Mesodermal cell (in vitro differentiated cells): Measurements from ENCODE around the gene ST6GAL1.

ENCODE experiments used
- H3K27ac ChIP-seq: 2 replicates; pipeline ENCODE4 v1.7.0; 2013; ENCODE audit warnings: mild to moderate bottlenecking, low read depth, low read length, moderate library complexity; ENCODE audit not compliant: severe bottlenecking
- H3K36me3 ChIP-seq: 2 replicates; pipeline ENCODE4 v1.7.1; 2013; ENCODE audit warnings: mild to moderate bottlenecking, low read length, moderate library complexity; ENCODE audit not compliant: control insufficient read depth, insufficient read depth
- H3K4me1 ChIP-seq: one replicate; pipeline ENCODE4 v1.7.1; 2013; ENCODE audit warnings: mild to moderate bottlenecking, low read length; ENCODE audit not compliant: insufficient read depth, control insufficient read depth, poor library complexity, severe bottlenecking
- H3K4me3 ChIP-seq: 2 replicates; pipeline ENCODE4 v1.7.0; 2013; ENCODE audit warnings: low read length, control low read depth, mild to moderate bottlenecking; ENCODE audit not compliant: insufficient read depth, poor library complexity, severe bottlenecking; ENCODE audit errors: extremely low read depth
- H3K9me3 ChIP-seq: 2 replicates; pipeline ENCODE4 v1.7.1; 2013; ENCODE audit warnings: mild to moderate bottlenecking, low read length, moderate library complexity; ENCODE audit not compliant: control insufficient read depth
- WGBS, 2 experiments: methylation state at CpG; one replicate each; pipeline ENCODE4 v1.1.5; 2013; ENCODE audit warnings: missing lambda C conversion rate in 2 of 2; ENCODE audit not compliant: insufficient coverage in 2 of 2; 5-methylcytosine and 5-hydroxymethylcytosine counted together

The ST6GAL1 gene

DNA sequence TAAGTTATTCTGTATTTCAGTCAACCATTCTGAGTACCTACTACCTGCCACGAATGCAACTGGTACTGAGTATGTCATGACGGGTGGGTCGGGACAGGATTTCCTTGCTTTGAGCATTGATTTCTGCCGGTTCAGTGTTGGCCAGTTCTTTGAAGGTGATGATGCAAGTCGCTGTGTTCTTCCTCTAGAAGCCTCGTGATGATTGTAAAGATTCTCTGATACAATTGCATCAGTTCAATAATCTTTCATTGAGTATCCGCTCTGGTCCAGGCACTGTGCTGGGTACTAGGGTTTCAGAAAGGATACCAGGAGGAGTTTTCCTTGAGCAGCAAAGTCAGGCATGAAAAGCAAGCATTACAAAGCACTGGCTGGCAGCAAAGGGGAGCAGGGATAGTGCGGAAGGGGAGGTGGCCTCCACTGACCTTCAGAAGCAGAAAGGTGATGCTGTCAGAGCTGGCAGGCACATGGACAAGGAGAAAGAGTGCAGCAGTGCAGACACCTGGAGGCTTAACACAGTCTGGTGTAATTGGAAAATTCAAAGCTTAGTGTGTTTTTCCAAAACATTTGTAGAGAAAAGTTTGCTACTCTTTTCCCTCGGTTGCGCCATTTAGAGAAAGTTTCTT, 108.9 kb downstream of the ST6GAL1 start:
- 90 to 99% methylated on average over 7 to 8 of the region's 10 CpGs for WGBS, 2 experiments
- H3K27ac ChIP-seq, result no peak overlapping the region
- peaks cover 59% of the 10 kb centered on the region for H3K36me3 ChIP-seq
- H3K4me1 ChIP-seq, result peaks cover 20% of the 10 kb centered on the region
- peaks cover 6% of the 10 kb centered on the region for H3K9me3 ChIP-seq
- no peak overlapping the region for H3K4me3 ChIP-seq

DNA sequence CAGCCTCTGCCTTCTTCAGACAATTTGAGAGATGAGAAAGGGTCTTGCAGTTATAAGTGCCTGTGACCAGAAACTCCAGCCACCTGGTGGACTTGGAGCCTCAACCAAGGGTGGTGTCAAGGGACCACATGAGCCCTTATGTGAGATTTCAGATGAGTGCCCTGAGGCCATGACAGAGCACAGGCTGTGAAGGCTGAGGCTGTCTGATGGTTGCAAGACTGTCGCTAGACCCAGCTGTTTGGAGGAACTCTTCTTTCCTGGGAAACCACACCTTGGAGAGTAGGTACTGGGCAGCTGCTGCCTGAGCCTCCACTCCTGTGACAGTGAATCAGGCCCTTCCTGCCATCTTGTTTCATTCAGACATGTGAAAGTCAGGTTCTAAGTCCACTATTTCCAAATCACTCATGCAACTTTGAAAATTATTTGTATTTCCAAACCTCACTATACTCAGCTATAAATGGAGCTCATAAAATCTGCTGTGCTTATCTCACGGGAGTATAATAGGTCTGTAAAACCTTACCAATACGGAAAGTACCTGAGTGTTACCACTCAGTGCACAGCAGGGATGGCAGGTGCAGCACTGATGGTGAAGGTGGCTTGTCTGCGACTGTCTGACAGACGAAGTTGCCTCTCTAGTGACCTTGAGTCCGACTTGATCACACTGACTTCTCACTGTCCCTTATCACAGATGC, 109.5 kb downstream of the ST6GAL1 start:
- H3K27ac ChIP-seq, result no peak overlapping the region
- WGBS, 2 experiments, result 94 to 97% methylated on average over 5 to 6 of the region's 6 CpGs
- H3K9me3 ChIP-seq, result no peaks in the 10 kb centered on the region
- no peak overlapping the region for H3K4me3 ChIP-seq
- H3K4me1 ChIP-seq, result peaks cover 20% of the 10 kb centered on the region
- H3K36me3 ChIP-seq, result peaks cover 58% of the 10 kb centered on the region

DNA sequence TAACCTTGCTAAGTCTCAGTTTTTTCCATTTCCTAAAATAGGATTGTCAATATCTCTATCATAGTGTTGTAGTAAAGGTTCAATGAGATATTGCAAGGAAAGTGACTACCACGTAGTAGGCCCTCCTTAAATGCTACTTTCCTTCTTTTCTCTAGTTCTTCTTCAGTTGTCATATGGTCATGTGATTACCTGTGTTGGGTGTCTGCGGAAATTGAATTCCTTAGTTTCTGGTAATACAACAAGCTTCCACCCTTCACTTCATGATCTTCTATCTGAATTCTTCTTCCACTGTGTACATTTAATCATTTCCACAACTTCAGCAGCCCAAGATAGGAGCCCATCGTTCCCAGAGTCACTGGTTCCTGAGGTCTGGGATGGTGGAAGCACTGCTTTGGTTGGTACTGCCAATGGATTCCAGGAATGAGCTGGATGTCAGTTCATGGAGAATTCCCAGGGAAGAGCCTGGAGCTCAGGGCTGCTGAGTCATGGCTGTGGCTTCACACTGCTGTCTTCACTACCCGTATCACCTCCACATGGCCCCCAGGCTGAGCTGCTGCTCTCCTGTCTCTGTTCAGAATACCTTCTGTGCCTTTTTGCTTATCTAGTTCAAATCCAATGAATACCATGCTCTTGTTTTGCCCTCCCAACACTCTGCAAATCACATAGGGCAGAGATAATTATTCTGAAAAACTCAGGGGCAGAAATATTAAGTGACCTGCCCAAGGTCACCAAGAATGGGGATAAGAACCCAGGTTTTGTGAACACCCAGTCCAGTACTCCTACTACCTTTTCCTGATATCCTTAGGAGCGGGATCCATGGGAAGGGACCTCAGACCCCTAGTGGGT, 110.4 kb downstream of the ST6GAL1 start:
- H3K4me3 ChIP-seq, result no peak overlapping the region
- H3K9me3 ChIP-seq, result no peaks in the 10 kb centered on the region
- peaks cover 60% of the 10 kb centered on the region for H3K36me3 ChIP-seq
- H3K4me1 ChIP-seq, result peaks cover 20% of the 10 kb centered on the region
- WGBS, 2 experiments, result 62 to 63% methylated on average over 1 of the region's 5 CpGs
- peak overlapping the region; percentile 60 for H3K27ac ChIP-seq

DNA sequence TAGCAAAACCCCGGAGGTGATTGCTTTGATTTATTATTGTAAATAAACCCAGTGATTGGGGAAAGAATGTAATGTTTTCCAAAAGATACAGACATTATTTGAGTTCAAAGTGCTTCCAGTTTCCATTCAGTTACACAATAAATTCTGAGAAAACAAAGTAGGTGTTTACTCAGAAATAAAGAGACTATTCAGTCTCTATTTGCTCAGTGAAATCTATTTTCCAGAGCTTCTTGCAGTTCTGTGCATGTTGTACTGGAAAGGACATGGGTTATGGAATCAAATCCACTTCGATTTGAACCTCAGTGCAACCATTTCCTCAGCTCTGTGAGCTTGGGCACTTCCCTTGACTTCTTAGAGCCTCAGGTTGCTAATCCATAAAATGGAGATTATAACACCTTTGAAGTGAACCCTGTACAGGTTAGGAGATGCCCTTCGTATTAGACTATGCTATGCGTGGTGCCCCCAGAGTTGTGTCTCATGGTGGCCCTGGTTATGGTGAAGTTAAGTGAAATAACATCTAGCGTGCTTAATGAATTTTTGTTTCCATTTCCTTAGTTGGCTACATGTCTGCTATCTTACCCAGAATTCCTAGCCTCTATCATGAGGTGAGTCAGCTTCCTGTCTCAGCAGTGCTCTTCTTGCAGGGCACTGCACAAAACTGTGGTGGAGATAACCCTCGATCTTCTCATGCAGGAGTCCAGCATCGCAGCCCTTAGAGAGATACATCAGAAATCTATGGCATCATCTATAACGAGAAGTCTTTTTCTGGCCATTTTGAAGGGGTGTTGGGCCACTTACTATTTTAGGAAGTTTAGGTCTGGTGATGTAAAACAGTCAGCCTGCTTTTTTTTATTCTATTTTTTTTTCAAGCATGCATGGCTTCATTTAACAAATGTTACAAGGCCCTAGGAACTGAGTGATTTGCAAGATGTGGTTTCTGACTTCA, 111.3 kb downstream of the ST6GAL1 start:
- Histone ChIP-seq H3K4me3 (no peak overlapping the region), H3K36me3 (peaks cover 64% of the 10 kb centered on the region), H3K27ac (peak overlapping the region; percentile 60), H3K9me3 (no peaks in the 10 kb centered on the region), H3K4me1 (peaks cover 20% of the 10 kb centered on the region)
- 95 to 100% methylated on average over 4 to 5 of the region's 8 CpGs for WGBS, 2 experiments

DNA sequence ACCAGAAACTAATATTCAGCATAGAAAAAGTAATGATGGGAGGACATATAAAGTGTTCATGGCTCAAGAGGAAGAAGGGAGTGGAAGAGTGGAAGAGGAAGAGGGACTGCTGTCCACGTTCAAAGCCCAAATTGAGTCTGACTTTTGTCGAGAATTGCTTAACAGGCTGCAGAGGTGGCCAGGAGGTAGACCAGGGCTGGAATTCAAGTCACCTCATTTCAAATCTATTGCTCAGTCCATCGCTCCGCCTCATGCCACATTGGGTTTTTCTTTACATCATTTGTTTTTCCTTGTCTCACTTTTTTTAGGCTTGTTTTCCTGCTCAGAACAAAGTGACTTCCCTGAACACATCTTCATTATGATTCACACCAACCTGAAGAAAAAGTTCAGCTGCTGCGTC, 112.0 kb downstream of the ST6GAL1 start:
- no peaks in the 10 kb centered on the region for H3K9me3 ChIP-seq
- 86 to 98% methylated on average over 2 to 5 of the region's 5 CpGs for WGBS, 2 experiments
- H3K27ac ChIP-seq, result no peak overlapping the region
- no peak overlapping the region for H3K4me3 ChIP-seq
- peaks cover 20% of the 10 kb centered on the region for H3K4me1 ChIP-seq
- peaks cover 64% of the 10 kb centered on the region for H3K36me3 ChIP-seq

DNA sequence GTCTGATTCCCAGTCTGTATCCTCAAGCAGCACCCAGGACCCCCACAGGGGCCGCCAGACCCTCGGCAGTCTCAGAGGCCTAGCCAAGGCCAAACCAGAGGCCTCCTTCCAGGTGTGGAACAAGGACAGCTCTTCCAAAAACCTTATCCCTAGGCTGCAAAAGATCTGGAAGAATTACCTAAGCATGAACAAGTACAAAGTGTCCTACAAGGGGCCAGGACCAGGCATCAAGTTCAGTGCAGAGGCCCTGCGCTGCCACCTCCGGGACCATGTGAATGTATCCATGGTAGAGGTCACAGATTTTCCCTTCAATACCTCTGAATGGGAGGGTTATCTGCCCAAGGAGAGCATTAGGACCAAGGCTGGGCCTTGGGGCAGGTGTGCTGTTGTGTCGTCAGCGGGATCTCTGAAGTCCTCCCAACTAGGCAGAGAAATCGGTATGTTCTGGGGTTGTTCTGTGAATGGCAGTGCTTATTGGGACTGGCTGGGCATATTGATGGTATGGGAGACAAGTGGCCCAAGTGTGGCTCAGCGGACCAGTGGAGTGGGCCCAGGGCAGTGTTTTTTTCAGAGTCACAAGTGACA, 112.6 kb downstream of the ST6GAL1 start:
- H3K4me3 ChIP-seq, result no peak overlapping the region
- H3K27ac ChIP-seq, result no peak overlapping the region
- 93 to 100% methylated on average over 4 to 7 of the region's 8 CpGs for WGBS, 2 experiments

DNA sequence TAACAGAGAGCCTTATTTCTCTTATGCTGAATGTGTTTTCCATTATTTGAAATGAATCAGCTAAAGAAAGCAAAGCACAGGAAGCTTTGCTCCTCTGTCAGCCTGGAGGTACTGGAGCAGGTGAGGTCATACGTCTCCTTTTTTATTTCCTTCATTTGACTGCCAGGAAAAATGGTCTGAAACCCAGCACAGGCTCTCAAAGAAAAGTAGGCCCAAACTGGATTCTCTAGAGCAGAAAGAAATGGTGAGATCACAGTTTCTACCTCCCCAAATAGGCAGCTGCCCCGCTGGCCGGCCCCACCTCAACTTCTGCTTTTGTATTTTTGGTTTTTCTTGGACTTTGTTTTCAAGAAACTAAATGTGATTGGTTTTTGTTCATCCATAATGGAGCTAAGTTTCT, 113.9 kb downstream of the ST6GAL1 start:
- Histone ChIP-seq H3K4me3 (no peak overlapping the region), H3K9me3 (no peaks in the 10 kb centered on the region), H3K36me3 (peaks cover 65% of the 10 kb centered on the region), H3K4me1 (peaks cover 20% of the 10 kb centered on the region), H3K27ac (no peak overlapping the region)
- 80 to 83% methylated on average over 1 of the region's 3 CpGs for WGBS, 2 experiments

More for the DNA sequence above, 112.6 kb downstream of the ST6GAL1 start:
- Histone ChIP-seq H3K36me3 (peaks cover 65% of the 10 kb centered on the region), H3K9me3 (no peaks in the 10 kb centered on the region), H3K4me1 (peaks cover 20% of the 10 kb centered on the region)

DNA sequence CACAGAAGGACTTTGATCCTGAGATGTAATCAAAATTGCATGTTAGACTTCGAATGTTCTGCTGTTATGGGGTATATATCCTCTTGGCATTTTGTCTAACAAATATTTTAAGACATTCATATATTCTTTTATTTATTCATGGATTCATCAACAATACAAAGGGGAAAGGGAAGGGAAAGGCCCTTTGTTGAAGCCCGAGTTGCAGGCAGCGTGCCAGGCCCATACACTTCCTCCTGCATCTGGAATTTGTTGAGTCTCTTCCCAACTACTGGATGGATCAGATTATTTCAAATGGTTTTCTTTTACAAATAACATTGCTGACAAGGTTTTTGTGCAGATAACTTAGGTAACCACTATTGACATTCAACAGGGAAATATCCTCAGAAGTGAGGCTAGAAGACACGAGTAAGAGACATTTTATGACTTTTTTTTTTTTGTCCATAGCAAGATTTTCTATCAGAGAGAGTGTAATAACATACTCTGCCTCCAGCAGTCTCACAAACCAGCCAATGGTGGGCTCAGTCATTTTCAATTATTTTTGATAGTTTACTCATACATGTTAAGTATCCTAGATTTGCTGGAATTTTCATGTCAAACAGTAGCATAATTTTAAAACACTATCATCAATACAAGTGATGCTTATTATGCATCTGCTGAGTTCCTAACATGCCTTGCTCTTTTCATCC, 114.7 kb downstream of the ST6GAL1 start:
- Histone ChIP-seq H3K4me3 (no peak overlapping the region), H3K27ac (no peak overlapping the region), H3K36me3 (peaks cover 65% of the 10 kb centered on the region), H3K4me1 (peaks cover 20% of the 10 kb centered on the region), H3K9me3 (no peaks in the 10 kb centered on the region)
- WGBS, 2 experiments, result 100% methylated on average over 2 of the region's 4 CpGs; no CpG with 5 or more reads in 1 of the 2 experiments

DNA sequence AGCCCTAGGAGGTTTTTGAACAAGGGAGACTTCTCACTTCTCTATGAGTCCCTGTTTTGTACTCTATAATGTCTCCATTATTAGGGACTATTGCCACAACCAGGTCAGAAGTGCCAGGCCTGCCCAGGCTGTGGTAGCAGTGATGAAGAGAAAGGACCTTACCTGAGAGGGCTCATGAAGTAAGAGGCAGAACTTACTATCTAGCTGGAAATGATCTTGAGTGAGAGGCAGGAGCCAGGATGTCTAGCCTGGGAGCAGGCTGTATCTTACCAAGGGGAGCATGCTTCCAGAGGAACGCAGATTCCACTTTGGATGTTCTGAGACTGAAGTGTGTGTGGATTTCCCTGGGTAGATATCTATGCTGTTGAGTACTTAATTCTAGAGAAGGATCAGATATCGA, 115.7 kb downstream of the ST6GAL1 start:
- Histone ChIP-seq H3K27ac (no peak overlapping the region), H3K4me1 (peaks cover 12% of the 10 kb centered on the region), H3K36me3 (peaks cover 65% of the 10 kb centered on the region), H3K4me3 (no peak overlapping the region), H3K9me3 (no peaks in the 10 kb centered on the region)
- WGBS, 2 experiments, result 95 to 100% methylated on average over 1 to 2 of the region's 2 CpGs
